Cortex of kidney (tissue), 1 donor: ENCODE data around the gene MYADM.

ENCODE experiments used
- DNase-seq: peaks from one replicate; lab custom pipeline; 2025; lab: John Stamatoyannopoulos, UW

The MYADM gene

GRCh38 chr19:53915000-53915399 is 47.3 kb downstream of the MYADM start:
- DNase-seq = no peak

- no peak for DNase-seq
Measured at GRCh38 chr19:53916004-53916403, 48.3 kb downstream of the MYADM start.

GRCh38 chr19:53917356-53917755 is 49.7 kb downstream of the MYADM start:
- DNase-seq = no peak
